Liver (tissue), 9 donors: ENCODE measurements around the gene SLC38A7. TPM values are rescaled to one million over a fixed set of nuclear protein-coding genes. Genes with fewer than 3 reads are reported as not detected.

Experiments used
- DNase-seq: peaks from one replicate; pipeline ENCODE4 v3.0.0-alpha.2; 2017; ENCODE audit warnings: low spot score
- H3K27ac ChIP-seq, 2 donors: one replicate each; pipeline ENCODE4 v1.7.0; 2013; ENCODE audit warnings: inconsistent platforms in 2 of 2, low read length in 2 of 2, control low read depth in 1 of 2, low read depth in 1 of 2, mild to moderate bottlenecking in 1 of 2
- H3K27me3 ChIP-seq, 4 donors: one replicate each; pipeline versions ENCODE4 v1.6.1 to v1.7.0; 2013; ENCODE audit warnings: low read length in 3 of 4, inconsistent platforms in 1 of 4, mild to moderate bottlenecking in 1 of 4, moderate library complexity in 1 of 4; ENCODE audit not compliant: control insufficient read depth in 4 of 4, insufficient read depth in 4 of 4
- H3K36me3 ChIP-seq, 4 donors: one replicate each; pipeline versions ENCODE4 v1.6.1 to v1.7.0; 2013; ENCODE audit warnings: low read length in 3 of 4, mild to moderate bottlenecking in 3 of 4, low read depth in 1 of 4, moderate library complexity in 1 of 4; ENCODE audit not compliant: control insufficient read depth in 4 of 4, insufficient read depth in 3 of 4
- H3K4me1 ChIP-seq, 4 donors: one replicate each; pipeline versions ENCODE4 v1.6.1 to v1.7.0; 2013; ENCODE audit warnings: low read length in 3 of 4, mild to moderate bottlenecking in 3 of 4, moderate library complexity in 1 of 4; ENCODE audit not compliant: control insufficient read depth in 4 of 4, insufficient read depth in 4 of 4
- H3K4me3 ChIP-seq, 3 donors: one replicate each; pipeline versions ENCODE4 v1.6.1 to v1.7.0; 2013; ENCODE audit warnings: low read length in 3 of 3, control low read depth in 1 of 3, low read depth in 1 of 3, mild to moderate bottlenecking in 1 of 3
- H3K9ac ChIP-seq, 2 donors: one replicate each; pipeline ENCODE4 v1.7.0; 2013; ENCODE audit warnings: low read length in 2 of 2, mild to moderate bottlenecking in 2 of 2, moderate library complexity in 2 of 2, control low read depth in 1 of 2, low read depth in 1 of 2
- H3K9me3 ChIP-seq, 4 donors: one replicate each; pipeline versions ENCODE4 v1.6.1 to v1.7.0; 2013; ENCODE audit warnings: low read length in 3 of 4; ENCODE audit not compliant: control insufficient read depth in 4 of 4
- EGR1 ChIP-seq, 2 donors: IDR thresholded peaks; 2 replicates each; pipeline ENCODE4 v1.6.1; 2016 to 2018; ENCODE audit warnings: antibody characterized with exemption in 2 of 2, low read depth in 2 of 2
- FOXA1 ChIP-seq: IDR thresholded peaks from 2 replicates; pipeline ENCODE4 v1.6.1; 2016; ENCODE audit warnings: antibody characterized with exemption
- FOXA2 ChIP-seq: IDR thresholded peaks from 2 replicates; pipeline ENCODE4 v1.6.1; 2016; ENCODE audit warnings: antibody characterized with exemption
- GABPA ChIP-seq, 2 donors: IDR thresholded peaks in 1 of 2; conservative IDR thresholded peaks in 1 of 2; 2 replicates each; pipeline ENCODE4 v1.6.1; 2016; ENCODE audit warnings: antibody characterized with exemption in 2 of 2, mild to moderate bottlenecking in 1 of 2, moderate library complexity in 1 of 2
- HNF4A ChIP-seq, 2 donors: conservative IDR thresholded peaks; 2 replicates each; pipeline ENCODE4 v1.6.1; 2016; ENCODE audit warnings: antibody characterized with exemption in 2 of 2, mild to moderate bottlenecking in 2 of 2
- HNF4G ChIP-seq: IDR thresholded peaks from 2 replicates; pipeline ENCODE4 v1.6.1; 2016; ENCODE audit warnings: antibody characterized with exemption
- JUND ChIP-seq, 2 donors: IDR thresholded peaks; 2 replicates each; pipeline ENCODE4 v1.6.1; 2016; ENCODE audit warnings: antibody characterized with exemption in 2 of 2
- MAX ChIP-seq: IDR thresholded peaks from 2 replicates; pipeline ENCODE4 v1.6.1; 2016; ENCODE audit warnings: antibody characterized with exemption
- NR2F2 ChIP-seq: IDR thresholded peaks from 2 replicates; pipeline ENCODE4 v1.6.1; 2016; ENCODE audit warnings: antibody characterized with exemption
- RAD21 ChIP-seq, 2 donors: IDR thresholded peaks; 2 replicates each; pipeline ENCODE4 v1.6.1; 2016; ENCODE audit warnings: antibody characterized with exemption in 2 of 2, mild to moderate bottlenecking in 2 of 2
- RXRA ChIP-seq, 2 donors: IDR thresholded peaks; 2 replicates each; pipeline ENCODE4 v1.6.1; 2017 to 2018; ENCODE audit warnings: antibody characterized with exemption in 2 of 2, mild to moderate bottlenecking in 1 of 2
- SP1 ChIP-seq: IDR thresholded peaks from 2 replicates; pipeline ENCODE4 v1.6.1; 2018; ENCODE audit warnings: antibody characterized with exemption, mild to moderate bottlenecking
- TAF1 ChIP-seq: conservative IDR thresholded peaks from 2 replicates; pipeline ENCODE4 v1.6.1; 2016; ENCODE audit warnings: antibody characterized with exemption, mild to moderate bottlenecking
- YY1 ChIP-seq: IDR thresholded peaks from 2 replicates; pipeline ENCODE4 v1.6.1; 2016; ENCODE audit warnings: antibody characterized with exemption, mild to moderate bottlenecking
- ZBTB33 ChIP-seq: IDR thresholded peaks from 2 replicates; pipeline ENCODE4 v1.6.1; 2016; ENCODE audit warnings: antibody characterized with exemption
- WGBS: extraction: QIAGEN DNeasy Blood & Tissue Kit; methylation state at CpG from one replicate; pipeline ENCODE4 v1.1.7; 2013; 5-methylcytosine and 5-hydroxymethylcytosine counted together
- polyA plus RNA-seq, 2 donors: library from polyadenylated mRNA; stranded (reverse) in 1 of 2; unstranded in 1 of 2; fragments of 200-250 nt in 1 of 2; fragments of >200 nt in 1 of 2; fragmentation: Nextera tagmentation in 1 of 2; extraction: Ambion mirVana in 1 of 2; gene quantifications; one replicate each; pipeline versions ENCODE4 v1.2.1 to v1.2.3, GENCODE V29; 2013 to 2015
- total RNA-seq, 2 donors: library from RNA; depleted of rRNA; stranded (reverse); fragments of >200 nt; gene quantifications; one replicate each; pipeline ENCODE4 v1.2.3, GENCODE V29; 2014
- TF ChIP-seq, protein P1 (sequence below): IDR thresholded peaks from 2 replicates; pipeline ENCODE4 v1.6.1; 2016; ENCODE audit warnings: antibody characterized with exemption
- TF ChIP-seq, protein P2 (sequence below): IDR thresholded peaks from 2 replicates; pipeline ENCODE4 v1.6.1; 2016; ENCODE audit warnings: antibody characterized with exemption, mild to moderate bottlenecking
- TF ChIP-seq, protein P3 (sequence below): fragments of 150-350 bp; IDR thresholded peaks from 2 replicates; pipeline ENCODE4 v1.5.1; 2017; ENCODE audit warnings: improper control_type of control experiment, low read depth, low read length; ENCODE audit not compliant: missing input control
- donor health status: healthy.
- donor health status: healthy.
- donor health status: healthy.
- donor health status: healthy.
- donor health status: healthy.

The SLC38A7 gene
- total and polyA plus RNA-seq, 4 donors: 7.9 to 18.7 (median 11.0) TPM

DNA sequence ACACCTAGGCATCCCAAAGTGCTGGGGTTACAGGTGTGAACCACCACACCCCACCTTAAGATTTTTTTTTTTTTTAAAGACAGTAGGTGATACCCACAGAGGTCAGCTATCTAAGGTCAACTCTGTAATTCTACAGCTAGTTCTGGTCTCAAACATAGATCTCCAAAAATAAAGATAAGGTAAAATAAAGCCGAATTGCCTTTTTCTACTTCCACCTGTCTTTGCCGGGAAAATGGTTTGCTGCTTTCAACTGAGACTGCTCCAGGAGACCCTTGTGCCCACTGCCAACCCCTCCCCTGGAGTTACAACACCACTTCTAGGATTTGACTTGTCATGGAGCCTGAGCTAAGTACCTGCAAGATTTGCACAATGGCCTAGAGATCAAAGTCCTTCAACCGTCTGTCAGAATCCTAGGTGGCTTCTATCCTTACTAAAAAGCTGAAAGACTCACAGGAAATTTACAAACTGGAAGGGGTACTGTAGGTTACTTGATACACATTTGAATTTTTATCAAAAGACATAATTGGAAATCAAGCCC, 50.2 kb downstream of the SLC38A7 start:
- Histone ChIP-seq H3K36me3 (no peaks in the 10 kb centered on the region), H3K4me3 (no peak overlapping the region), H3K27ac (peak overlapping the region in 1 of 2 donors; percentile 59), H3K9ac (no peak overlapping the region), H3K4me1 (peaks cover 2 to 10% (median 5%) of the 10 kb centered on the region in 4 donors), H3K9me3 (no peaks in the 10 kb centered on the region), H3K27me3 (no peaks in the 10 kb centered on the region)
- no peak for DNase-seq
- 25% methylated on average over 3 of the region's 3 CpGs for WGBS
- TF ChIP-seq YY1 (peak; percentile 42), FOXA1 (no peak), HNF4G (peak; percentile 90), GABPA (IDR thresholded peaks at IDR 0.05 in 1 of 2, conservative IDR thresholded peaks at IDR 0.05 in 1 of 2) (no peak), NR2F2 (peak; percentile 30), JUND (IDR thresholded peaks at IDR 0.05) (peak; percentile 28 to 59), HNF4A (conservative IDR thresholded peaks at IDR 0.05) (peak; percentile 95 to 97), RAD21 (IDR thresholded peaks at IDR 0.05) (peak in 1 of 2 donors; percentile 41), MAX (no peak), ZBTB33 (peak; percentile 18), FOXA2 (no peak), SP1 (peak; percentile 86), EGR1 (IDR thresholded peaks at IDR 0.05; ENCODE audit: low read depth in 2 of 2) (no peak), TAF1 (no peak), RXRA (IDR thresholded peaks at IDR 0.05) (peak; percentile 49 to 67)
- TF ChIP-seq, protein P1, sequence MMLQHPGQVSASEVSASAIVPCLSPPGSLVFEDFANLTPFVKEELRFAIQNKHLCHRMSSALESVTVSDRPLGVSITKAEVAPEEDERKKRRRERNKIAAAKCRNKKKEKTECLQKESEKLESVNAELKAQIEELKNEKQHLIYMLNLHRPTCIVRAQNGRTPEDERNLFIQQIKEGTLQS: peak; percentile 68
- TF ChIP-seq, protein P2, sequence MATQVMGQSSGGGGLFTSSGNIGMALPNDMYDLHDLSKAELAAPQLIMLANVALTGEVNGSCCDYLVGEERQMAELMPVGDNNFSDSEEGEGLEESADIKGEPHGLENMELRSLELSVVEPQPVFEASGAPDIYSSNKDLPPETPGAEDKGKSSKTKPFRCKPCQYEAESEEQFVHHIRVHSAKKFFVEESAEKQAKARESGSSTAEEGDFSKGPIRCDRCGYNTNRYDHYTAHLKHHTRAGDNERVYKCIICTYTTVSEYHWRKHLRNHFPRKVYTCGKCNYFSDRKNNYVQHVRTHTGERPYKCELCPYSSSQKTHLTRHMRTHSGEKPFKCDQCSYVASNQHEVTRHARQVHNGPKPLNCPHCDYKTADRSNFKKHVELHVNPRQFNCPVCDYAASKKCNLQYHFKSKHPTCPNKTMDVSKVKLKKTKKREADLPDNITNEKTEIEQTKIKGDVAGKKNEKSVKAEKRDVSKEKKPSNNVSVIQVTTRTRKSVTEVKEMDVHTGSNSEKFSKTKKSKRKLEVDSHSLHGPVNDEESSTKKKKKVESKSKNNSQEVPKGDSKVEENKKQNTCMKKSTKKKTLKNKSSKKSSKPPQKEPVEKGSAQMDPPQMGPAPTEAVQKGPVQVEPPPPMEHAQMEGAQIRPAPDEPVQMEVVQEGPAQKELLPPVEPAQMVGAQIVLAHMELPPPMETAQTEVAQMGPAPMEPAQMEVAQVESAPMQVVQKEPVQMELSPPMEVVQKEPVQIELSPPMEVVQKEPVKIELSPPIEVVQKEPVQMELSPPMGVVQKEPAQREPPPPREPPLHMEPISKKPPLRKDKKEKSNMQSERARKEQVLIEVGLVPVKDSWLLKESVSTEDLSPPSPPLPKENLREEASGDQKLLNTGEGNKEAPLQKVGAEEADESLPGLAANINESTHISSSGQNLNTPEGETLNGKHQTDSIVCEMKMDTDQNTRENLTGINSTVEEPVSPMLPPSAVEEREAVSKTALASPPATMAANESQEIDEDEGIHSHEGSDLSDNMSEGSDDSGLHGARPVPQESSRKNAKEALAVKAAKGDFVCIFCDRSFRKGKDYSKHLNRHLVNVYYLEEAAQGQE: no peak
- TF ChIP-seq, protein P3, sequence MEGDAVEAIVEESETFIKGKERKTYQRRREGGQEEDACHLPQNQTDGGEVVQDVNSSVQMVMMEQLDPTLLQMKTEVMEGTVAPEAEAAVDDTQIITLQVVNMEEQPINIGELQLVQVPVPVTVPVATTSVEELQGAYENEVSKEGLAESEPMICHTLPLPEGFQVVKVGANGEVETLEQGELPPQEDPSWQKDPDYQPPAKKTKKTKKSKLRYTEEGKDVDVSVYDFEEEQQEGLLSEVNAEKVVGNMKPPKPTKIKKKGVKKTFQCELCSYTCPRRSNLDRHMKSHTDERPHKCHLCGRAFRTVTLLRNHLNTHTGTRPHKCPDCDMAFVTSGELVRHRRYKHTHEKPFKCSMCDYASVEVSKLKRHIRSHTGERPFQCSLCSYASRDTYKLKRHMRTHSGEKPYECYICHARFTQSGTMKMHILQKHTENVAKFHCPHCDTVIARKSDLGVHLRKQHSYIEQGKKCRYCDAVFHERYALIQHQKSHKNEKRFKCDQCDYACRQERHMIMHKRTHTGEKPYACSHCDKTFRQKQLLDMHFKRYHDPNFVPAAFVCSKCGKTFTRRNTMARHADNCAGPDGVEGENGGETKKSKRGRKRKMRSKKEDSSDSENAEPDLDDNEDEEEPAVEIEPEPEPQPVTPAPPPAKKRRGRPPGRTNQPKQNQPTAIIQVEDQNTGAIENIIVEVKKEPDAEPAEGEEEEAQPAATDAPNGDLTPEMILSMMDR: no peak
